IMR-90 (cell line): ENCODE data around the gene ABHD10.

Experiments used
- BHLHE40 ChIP-seq: fragments of 150-350 bp; IDR thresholded peaks from 2 replicates; pipeline ENCODE4 v1.6.1; 2016; ENCODE audit warnings: mild to moderate bottlenecking, low read depth, low read length
- CTCF ChIP-seq: conservative IDR thresholded peaks from 2 replicates; pipeline ENCODE4 v1.5.1; 2012; ENCODE audit warnings: mild to moderate bottlenecking, low read depth, low read length, improper control_type of control experiment
- FOS ChIP-seq: fragments of 150-350 bp; IDR thresholded peaks from 2 replicates; pipeline ENCODE4 v1.6.1; 2016; ENCODE audit warnings: low read depth, low read length
- MAFK ChIP-seq: IDR thresholded peaks from 2 replicates; pipeline ENCODE4 v1.6.1; 2012; ENCODE audit warnings: low read depth, low read length, improper control_type of control experiment
- MXI1 ChIP-seq: IDR thresholded peaks from 2 replicates; pipeline ENCODE4 v1.6.1; 2012; ENCODE audit warnings: low read depth, mild to moderate bottlenecking, low read length, moderate library complexity, borderline replicate concordance
- NFE2L2 ChIP-seq: fragments of 150-350 bp; IDR thresholded peaks from 2 replicates; pipeline ENCODE4 v1.6.1; 2016; ENCODE audit warnings: low read depth, mild to moderate bottlenecking, low read length
- POLR2A ChIP-seq: IDR thresholded peaks from 2 replicates; pipeline ENCODE4 v1.6.1; 2012; ENCODE audit warnings: mild to moderate bottlenecking, low read depth, low read length
- RAD21 ChIP-seq: IDR thresholded peaks from 2 replicates; pipeline ENCODE4 v1.6.1; 2012; ENCODE audit warnings: low read length, improper control_type of control experiment
- RCOR1 ChIP-seq: IDR thresholded peaks from 2 replicates; pipeline ENCODE4 v1.6.1; 2012; ENCODE audit warnings: mild to moderate bottlenecking, low read length, improper control_type of control experiment; ENCODE audit not compliant: insufficient replicate concordance
- SMC3 ChIP-seq: fragments of 150-350 bp; IDR thresholded peaks from 2 replicates; pipeline ENCODE4 v1.6.1; 2016; ENCODE audit warnings: low read depth, mild to moderate bottlenecking, antibody characterized with exemption, low read length, moderate library complexity
- USF2 ChIP-seq: fragments of 150-350 bp; IDR thresholded peaks from 2 replicates; pipeline ENCODE4 v1.6.1; 2017; ENCODE audit warnings: mild to moderate bottlenecking, antibody characterized with exemption, low read length, low read depth

GRCh38 chr3:112020674-112021085 lies 41.9 kb downstream of the ABHD10 start:
- TF ChIP-seq CTCF (no peak), MXI1 (no peak), SMC3 (no peak), RAD21 (no peak), NFE2L2 (no peak), POLR2A (no peak), USF2 (no peak), MAFK (no peak), BHLHE40 (no peak), FOS (no peak), RCOR1 (no peak)
